GM23338 (cell line): ENCODE data around the gene FTO. TPM values are rescaled to one million over a fixed set of nuclear protein-coding genes. Genes with fewer than 3 reads are reported as not detected.

ENCODE experiments used
- ATAC-seq: fragments of 200-7000 bp; cut with Tn5 transposase; 3 replicates; pipeline ENCODE4 v1.9.1; 2020
- DNase-seq: peaks from one replicate; pipeline ENCODE4 v3.0.0-alpha.2; 2015; ENCODE audit warnings: low spot score
- H2AFZ ChIP-seq: fragments of 200-600 bp; sonication (generic); 2 replicates; pipeline ENCODE4 v1.8.0; 2016; ENCODE audit warnings: antibody characterized with exemption, mild to moderate bottlenecking, moderate library complexity
- H3F3A ChIP-seq: fragments of 200-600 bp; sonication (generic); replicated peaks from 2 replicates; pipeline ENCODE4 v1.8.0; 2017; ENCODE audit warnings: antibody characterized with exemption, mixed run types, low read depth
- H3K27ac ChIP-seq: fragments of 200-600 bp; sonication (generic); 2 replicates; pipeline ENCODE4 v1.6.1; 2016; ENCODE audit warnings: low read depth
- H3K27me3 ChIP-seq: fragments of 200-600 bp; sonication (generic); 2 replicates; pipeline ENCODE4 v1.8.0; 2016; ENCODE audit warnings: mild to moderate bottlenecking, mixed run types, moderate library complexity; ENCODE audit not compliant: insufficient read depth
- H3K36me3 ChIP-seq: fragments of 200-600 bp; sonication (generic); 2 replicates; pipeline ENCODE4 v1.8.0; 2016; ENCODE audit warnings: mild to moderate bottlenecking; ENCODE audit not compliant: insufficient read depth
- H3K4me1 ChIP-seq: fragments of 200-600 bp; sonication (generic); 2 replicates; pipeline ENCODE4 v1.8.0; 2016; ENCODE audit warnings: mild to moderate bottlenecking, moderate library complexity; ENCODE audit not compliant: insufficient read depth
- H3K4me2 ChIP-seq: fragments of 200-600 bp; sonication (generic); 2 replicates; pipeline ENCODE4 v1.7.1; 2017; ENCODE audit warnings: mixed run types
- H3K4me3 ChIP-seq: fragments of 200-600 bp; sonication (generic); 2 replicates; pipeline ENCODE4 v1.6.1; 2016; ENCODE audit warnings: mixed run types
- H3K79me2 ChIP-seq: fragments of 200-600 bp; sonication (generic); replicated peaks from 2 replicates; pipeline ENCODE4 v1.8.0; 2017; ENCODE audit warnings: mild to moderate bottlenecking; ENCODE audit not compliant: insufficient read depth
- H3K9me2 ChIP-seq: fragments of 200-600 bp; sonication (generic); 2 replicates; pipeline ENCODE4 v1.8.0; 2017; ENCODE audit not compliant: insufficient read depth
- H4K20me1 ChIP-seq: fragments of 200-600 bp; sonication (generic); replicated peaks from 2 replicates; pipeline ENCODE4 v1.8.0; 2017; ENCODE audit warnings: mild to moderate bottlenecking; ENCODE audit not compliant: insufficient read depth
- H3K27ac Mint-ChIP-seq: 2 replicates; pipeline ENCODE4 v1.8.0; 2020; ENCODE audit warnings: inconsistent platforms, mild to moderate bottlenecking, moderate library complexity, mixed read lengths
- H3K27me3 Mint-ChIP-seq: 3 replicates; pipeline ENCODE4 v1.8.0; 2022; ENCODE audit warnings: low read depth, mild to moderate bottlenecking, moderate library complexity, mixed read lengths, inconsistent platforms; ENCODE audit not compliant: insufficient read depth, poor library complexity
- H3K36me3 Mint-ChIP-seq: 3 replicates; pipeline ENCODE4 v1.8.0; 2021; ENCODE audit warnings: low read depth, mild to moderate bottlenecking, inconsistent platforms, moderate library complexity, mixed read lengths
- H3K4me1 Mint-ChIP-seq: 3 replicates; pipeline ENCODE4 v1.8.0; 2020; ENCODE audit warnings: mild to moderate bottlenecking, inconsistent platforms, mixed read lengths
- H3K4me3 Mint-ChIP-seq: 3 replicates; pipeline ENCODE4 v1.8.0; 2021; ENCODE audit warnings: moderate library complexity, mild to moderate bottlenecking, inconsistent platforms, mixed read lengths
- H3K9me3 Mint-ChIP-seq: 3 replicates; pipeline ENCODE4 v1.8.0; 2020; ENCODE audit warnings: moderate library complexity, mild to moderate bottlenecking, inconsistent platforms, mixed read lengths
- CREB1 ChIP-seq: fragments of 250-450 bp; sonication (Bioruptor Pico); IDR thresholded peaks from 2 replicates; pipeline ENCODE4 v1.5.0; 2020; ENCODE audit warnings: low read depth, mild to moderate bottlenecking, moderate library complexity
- CTCF ChIP-seq, 2 experiments: fragments of 200-600 bp in 1 of 2; sonication (generic) in 1 of 2; conservative IDR thresholded peaks; 2 replicates each; pipeline versions ENCODE4 v1.5.1 to v1.6.1; 2016 to 2017; ENCODE audit warnings: antibody characterized with exemption in 2 of 2, low read depth in 2 of 2, mild to moderate bottlenecking in 2 of 2, moderate library complexity in 1 of 2
- EZH2 ChIP-seq: fragments of 200-600 bp; sonication (generic); IDR thresholded peaks from one replicate; pipeline ENCODE4 v1.8.0; 2017; ENCODE audit warnings: antibody characterized with exemption, mild to moderate bottlenecking, low read depth; ENCODE audit not compliant: unreplicated experiment
- EZH2phosphoT487 ChIP-seq: fragments of 200-600 bp; sonication (generic); IDR thresholded peaks from one replicate; pipeline ENCODE4 v1.8.1; 2018; ENCODE audit warnings: antibody characterized with exemption; ENCODE audit not compliant: unreplicated experiment
- JUNB ChIP-seq: IDR thresholded peaks from one replicate; pipeline ENCODE4 v1.6.1; 2016; ENCODE audit warnings: antibody characterized with exemption; ENCODE audit not compliant: unreplicated experiment
- REST ChIP-seq: IDR thresholded peaks from one replicate; pipeline ENCODE4 v1.6.1; 2018; ENCODE audit warnings: antibody characterized with exemption; ENCODE audit not compliant: unreplicated experiment
- polyA plus RNA-seq: library from polyadenylated mRNA; unstranded; fragments of >200 nt; fragmentation: Nextera tagmentation; extraction: Ambion mirVana; gene quantifications from 2 replicates; pipeline ENCODE4 v1.2.1, GENCODE V29; 2016
- total RNA-seq: library from RNA; depleted of rRNA; stranded (reverse); fragments of >200 nt; shearing (Covaris generic); gene quantifications from 2 replicates; pipeline ENCODE4 v1.2.3, GENCODE V29; 2014
- TF ChIP-seq, protein P1 (sequence below): fragments of 250-450 bp; sonication (Bioruptor Pico); IDR thresholded peaks from 2 replicates; pipeline ENCODE4 v1.5.0; 2020; ENCODE audit warnings: mild to moderate bottlenecking, moderate library complexity

FTO gene
- total and polyA plus RNA-seq, 2 experiments from 2014 or later = 17.7 to 69.6 TPM

- TF ChIP-seq CTCF (conservative IDR thresholded peaks at IDR 0.05; ENCODE audit: low read depth in 2 of 2) = no peak
- no peak for TF ChIP-seq CREB1 (CRISPR knock-in tag)
- no peak for TF ChIP-seq REST
- no peak for TF ChIP-seq EZH2phosphoT487
These were observed 431.7 kb downstream of the FTO start (continued) for GRCh38 chr16:54135361-54136275.

GRCh38 chr16:54136276-54136625 lies 432.3 kb downstream of the FTO start:
- Mint-ChIP-seq H3K4me1 (peaks cover 7% of the 10 kb centered on the region; the same call in 2 of the 3 replicates), H3K27ac (no peak overlapping the region), H3K4me3 (no peak overlapping the region), H3K9me3 (no peaks in the 10 kb centered on the region; the same call in 2 of the 3 replicates), H3K36me3 (no peaks in the 10 kb centered on the region), H3K27me3 (peaks cover 2% of the 10 kb centered on the region)
- DNase-seq = no peak
- no peak for ATAC-seq
- Histone ChIP-seq H3K27me3 (no peaks in the 10 kb centered on the region), H3K4me1 (0 out of 2 replicates have a peak, but pooled peaks cover 10% of the 10 kb centered on the region), H3K4me2 (no peak overlapping the region), H4K20me1 (no peaks in the 10 kb centered on the region), H3K36me3 (no peaks in the 10 kb centered on the region), H2AFZ (no peak overlapping the region), H3K4me3 (no peak overlapping the region), H3F3A (no peaks in the 10 kb centered on the region), H3K79me2 (no peaks in the 10 kb centered on the region), H3K27ac (no peak overlapping the region), H3K9me2 (0 out of 2 replicates have a peak, but pooled peaks cover 7% of the 10 kb centered on the region)
- TF ChIP-seq REST (no peak), EZH2 (no peak), JUNB (no peak), EZH2phosphoT487 (no peak)
- TF ChIP-seq, protein P1, sequence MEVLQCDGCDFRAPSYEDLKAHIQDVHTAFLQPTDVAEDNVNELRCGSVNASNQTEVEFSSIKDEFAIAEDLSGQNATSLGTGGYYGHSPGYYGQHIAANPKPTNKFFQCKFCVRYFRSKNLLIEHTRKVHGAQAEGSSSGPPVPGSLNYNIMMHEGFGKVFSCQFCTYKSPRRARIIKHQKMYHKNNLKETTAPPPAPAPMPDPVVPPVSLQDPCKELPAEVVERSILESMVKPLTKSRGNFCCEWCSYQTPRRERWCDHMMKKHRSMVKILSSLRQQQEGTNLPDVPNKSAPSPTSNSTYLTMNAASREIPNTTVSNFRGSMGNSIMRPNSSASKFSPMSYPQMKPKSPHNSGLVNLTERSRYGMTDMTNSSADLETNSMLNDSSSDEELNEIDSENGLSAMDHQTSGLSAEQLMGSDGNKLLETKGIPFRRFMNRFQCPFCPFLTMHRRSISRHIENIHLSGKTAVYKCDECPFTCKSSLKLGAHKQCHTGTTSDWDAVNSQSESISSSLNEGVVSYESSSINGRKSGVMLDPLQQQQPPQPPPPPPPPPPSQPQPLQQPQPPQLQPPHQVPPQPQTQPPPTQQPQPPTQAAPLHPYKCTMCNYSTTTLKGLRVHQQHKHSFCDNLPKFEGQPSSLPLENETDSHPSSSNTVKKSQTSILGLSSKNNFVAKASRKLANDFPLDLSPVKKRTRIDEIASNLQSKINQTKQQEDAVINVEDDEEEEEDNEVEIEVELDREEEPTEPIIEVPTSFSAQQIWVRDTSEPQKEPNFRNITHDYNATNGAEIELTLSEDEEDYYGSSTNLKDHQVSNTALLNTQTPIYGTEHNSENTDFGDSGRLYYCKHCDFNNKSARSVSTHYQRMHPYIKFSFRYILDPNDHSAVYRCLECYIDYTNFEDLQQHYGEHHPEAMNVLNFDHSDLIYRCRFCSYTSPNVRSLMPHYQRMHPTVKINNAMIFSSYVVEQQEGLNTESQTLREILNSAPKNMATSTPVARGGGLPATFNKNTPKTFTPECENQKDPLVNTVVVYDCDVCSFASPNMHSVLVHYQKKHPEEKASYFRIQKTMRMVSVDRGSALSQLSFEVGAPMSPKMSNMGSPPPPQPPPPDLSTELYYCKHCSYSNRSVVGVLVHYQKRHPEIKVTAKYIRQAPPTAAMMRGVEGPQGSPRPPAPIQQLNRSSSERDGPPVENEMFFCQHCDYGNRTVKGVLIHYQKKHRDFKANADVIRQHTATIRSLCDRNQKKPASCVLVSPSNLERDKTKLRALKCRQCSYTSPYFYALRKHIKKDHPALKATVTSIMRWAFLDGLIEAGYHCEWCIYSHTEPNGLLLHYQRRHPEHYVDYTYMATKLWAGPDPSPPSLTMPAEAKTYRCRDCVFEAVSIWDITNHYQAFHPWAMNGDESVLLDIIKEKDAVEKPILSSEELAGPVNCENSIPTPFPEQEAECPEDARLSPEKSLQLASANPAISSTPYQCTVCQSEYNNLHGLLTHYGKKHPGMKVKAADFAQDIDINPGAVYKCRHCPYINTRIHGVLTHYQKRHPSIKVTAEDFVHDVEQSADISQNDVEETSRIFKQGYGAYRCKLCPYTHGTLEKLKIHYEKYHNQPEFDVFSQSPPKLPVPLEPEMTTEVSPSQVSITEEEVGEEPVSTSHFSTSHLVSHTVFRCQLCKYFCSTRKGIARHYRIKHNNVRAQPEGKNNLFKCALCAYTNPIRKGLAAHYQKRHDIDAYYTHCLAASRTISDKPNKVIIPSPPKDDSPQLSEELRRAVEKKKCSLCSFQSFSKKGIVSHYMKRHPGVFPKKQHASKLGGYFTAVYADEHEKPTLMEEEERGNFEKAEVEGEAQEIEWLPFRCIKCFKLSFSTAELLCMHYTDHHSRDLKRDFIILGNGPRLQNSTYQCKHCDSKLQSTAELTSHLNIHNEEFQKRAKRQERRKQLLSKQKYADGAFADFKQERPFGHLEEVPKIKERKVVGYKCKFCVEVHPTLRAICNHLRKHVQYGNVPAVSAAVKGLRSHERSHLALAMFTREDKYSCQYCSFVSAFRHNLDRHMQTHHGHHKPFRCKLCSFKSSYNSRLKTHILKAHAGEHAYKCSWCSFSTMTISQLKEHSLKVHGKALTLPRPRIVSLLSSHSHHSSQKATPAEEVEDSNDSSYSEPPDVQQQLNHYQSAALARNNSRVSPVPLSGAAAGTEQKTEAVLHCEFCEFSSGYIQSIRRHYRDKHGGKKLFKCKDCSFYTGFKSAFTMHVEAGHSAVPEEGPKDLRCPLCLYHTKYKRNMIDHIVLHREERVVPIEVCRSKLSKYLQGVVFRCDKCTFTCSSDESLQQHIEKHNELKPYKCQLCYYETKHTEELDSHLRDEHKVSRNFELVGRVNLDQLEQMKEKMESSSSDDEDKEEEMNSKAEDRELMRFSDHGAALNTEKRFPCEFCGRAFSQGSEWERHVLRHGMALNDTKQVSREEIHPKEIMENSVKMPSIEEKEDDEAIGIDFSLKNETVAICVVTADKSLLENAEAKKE (CRISPR knock-in tag) = no peak
